DND-41 (cell line): ENCODE measurements around the gene MGAT5B.

Experiments used
- ATAC-seq: fragments of 200-7000 bp; cut with Tn5 transposase; 3 replicates; pipeline ENCODE4 v1.9.1; 2021; ENCODE audit warnings: low read depth; ENCODE audit not compliant: insufficient read depth
- DNase-seq: peaks from one replicate; pipeline ENCODE4 v3.0.0-alpha.2; 2020
- H2AFZ ChIP-seq: 2 replicates; pipeline ENCODE4 v1.6.0; 2012; ENCODE audit warnings: low read depth, low read length
- H3K27ac ChIP-seq: 2 replicates; pipeline ENCODE4 v1.5.1; 2012; ENCODE audit warnings: low read length, inconsistent platforms
- H3K27me3 ChIP-seq: fragments of 200-600 bp; sonication (generic); 2 replicates; pipeline ENCODE4 v1.6.0; 2012; ENCODE audit warnings: low read length, mild to moderate bottlenecking, inconsistent platforms; ENCODE audit not compliant: insufficient read depth, poor library complexity
- H3K36me3 ChIP-seq: 2 replicates; pipeline ENCODE4 v1.5.1; 2012; ENCODE audit warnings: low read length, inconsistent platforms; ENCODE audit not compliant: insufficient read depth
- H3K4me1 ChIP-seq: 2 replicates; pipeline ENCODE4 v1.5.1; 2012; ENCODE audit warnings: mild to moderate bottlenecking, low read length; ENCODE audit not compliant: insufficient read depth
- H3K4me2 ChIP-seq: 2 replicates; pipeline ENCODE4 v1.6.0; 2012; ENCODE audit warnings: mild to moderate bottlenecking, moderate library complexity, low read length, inconsistent platforms; ENCODE audit not compliant: insufficient read depth
- H3K4me3 ChIP-seq, 2 experiments: fragments of 200-600 bp in 1 of 2; shearing (Covaris generic) in 1 of 2; 2 replicates each; pipeline ENCODE4 v1.5.1; 2012 to 2016; ENCODE audit warnings: inconsistent platforms in 2 of 2, low read length in 2 of 2, mild to moderate bottlenecking in 2 of 2, low read depth in 1 of 2, moderate library complexity in 1 of 2
- H3K79me2 ChIP-seq: 2 replicates; pipeline ENCODE4 v1.6.0; 2012; ENCODE audit warnings: low read length, inconsistent platforms; ENCODE audit not compliant: insufficient read depth
- H3K9ac ChIP-seq: 2 replicates; pipeline ENCODE4 v1.6.0; 2012; ENCODE audit warnings: low read depth, mild to moderate bottlenecking, inconsistent platforms, low read length, moderate library complexity
- H3K9me3 ChIP-seq: 2 replicates; pipeline ENCODE4 v1.5.1; 2012; ENCODE audit warnings: low read length, moderate library complexity, mild to moderate bottlenecking, inconsistent platforms; ENCODE audit not compliant: insufficient read depth, severe bottlenecking
- H4K20me1 ChIP-seq: 2 replicates; pipeline ENCODE4 v1.6.0; 2012; ENCODE audit warnings: low read length; ENCODE audit not compliant: insufficient read depth
- EZH2 ChIP-seq: IDR thresholded peaks from 3 replicates; pipeline ENCODE4 v1.6.1; 2012; ENCODE audit warnings: borderline replicate concordance, low read depth, mild to moderate bottlenecking, moderate library complexity, low read length, inconsistent platforms; ENCODE audit not compliant: severe bottlenecking
- TF ChIP-seq, protein P1 (sequence below): IDR thresholded peaks from 2 replicates; pipeline ENCODE4 v1.5.1; 2012; ENCODE audit warnings: borderline replicate concordance, low read length, moderate library complexity, mild to moderate bottlenecking; ENCODE audit not compliant: poor library complexity, severe bottlenecking; ENCODE audit errors: extremely low read depth

The MGAT5B gene

DNA sequence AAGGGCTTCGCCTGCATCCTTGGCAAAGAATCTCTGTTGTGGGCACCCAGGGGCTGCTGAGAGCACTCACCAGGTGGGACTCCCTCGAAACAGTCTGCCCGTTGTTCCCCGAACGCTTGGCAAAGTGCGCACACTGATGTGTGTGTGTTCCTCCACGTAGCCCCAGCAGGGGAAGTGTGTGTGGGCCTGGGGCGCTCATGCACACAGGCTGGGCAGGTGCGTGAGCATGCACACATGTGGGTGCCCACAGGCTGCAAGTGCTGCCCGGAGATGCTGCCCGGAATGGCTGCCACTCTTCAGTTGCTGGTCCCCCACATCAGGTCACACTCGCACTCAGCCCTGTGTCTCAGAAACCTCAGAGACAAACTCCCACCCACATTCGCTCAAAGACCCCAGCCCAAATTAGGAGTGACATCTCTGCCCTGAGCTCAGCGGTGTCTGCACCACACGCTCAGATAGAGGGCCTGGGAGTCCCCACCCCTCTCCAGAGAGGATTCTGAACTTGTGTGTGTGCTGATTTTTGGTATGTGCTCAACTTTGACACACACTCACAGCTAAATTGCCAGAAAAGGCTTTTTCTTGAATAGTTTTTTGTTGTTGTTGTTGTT lies 119.4 kb downstream of the MGAT5B start:
- TF ChIP-seq, protein P1, sequence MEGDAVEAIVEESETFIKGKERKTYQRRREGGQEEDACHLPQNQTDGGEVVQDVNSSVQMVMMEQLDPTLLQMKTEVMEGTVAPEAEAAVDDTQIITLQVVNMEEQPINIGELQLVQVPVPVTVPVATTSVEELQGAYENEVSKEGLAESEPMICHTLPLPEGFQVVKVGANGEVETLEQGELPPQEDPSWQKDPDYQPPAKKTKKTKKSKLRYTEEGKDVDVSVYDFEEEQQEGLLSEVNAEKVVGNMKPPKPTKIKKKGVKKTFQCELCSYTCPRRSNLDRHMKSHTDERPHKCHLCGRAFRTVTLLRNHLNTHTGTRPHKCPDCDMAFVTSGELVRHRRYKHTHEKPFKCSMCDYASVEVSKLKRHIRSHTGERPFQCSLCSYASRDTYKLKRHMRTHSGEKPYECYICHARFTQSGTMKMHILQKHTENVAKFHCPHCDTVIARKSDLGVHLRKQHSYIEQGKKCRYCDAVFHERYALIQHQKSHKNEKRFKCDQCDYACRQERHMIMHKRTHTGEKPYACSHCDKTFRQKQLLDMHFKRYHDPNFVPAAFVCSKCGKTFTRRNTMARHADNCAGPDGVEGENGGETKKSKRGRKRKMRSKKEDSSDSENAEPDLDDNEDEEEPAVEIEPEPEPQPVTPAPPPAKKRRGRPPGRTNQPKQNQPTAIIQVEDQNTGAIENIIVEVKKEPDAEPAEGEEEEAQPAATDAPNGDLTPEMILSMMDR, result no peak
- no peak for TF ChIP-seq EZH2

DNA sequence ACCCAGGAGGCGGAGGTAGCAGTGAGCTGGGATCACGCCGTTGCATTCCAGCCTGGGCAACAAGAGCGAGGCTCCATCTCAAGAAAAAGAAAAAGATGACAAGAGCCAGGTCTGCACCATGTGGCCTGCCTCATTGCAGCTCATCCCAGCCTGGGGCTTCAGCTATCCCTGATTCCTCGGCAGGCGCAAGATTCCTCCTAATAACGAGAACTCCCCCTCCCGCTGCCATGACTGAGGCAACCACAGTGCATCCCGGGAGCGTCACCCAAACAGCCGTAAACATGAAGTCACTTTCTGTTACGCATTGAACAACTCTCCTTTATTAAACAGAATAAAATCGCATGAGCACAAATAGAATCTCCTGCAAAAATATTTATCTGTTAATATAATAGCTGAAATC lies 120.6 kb downstream of the MGAT5B start:
- no peak overlapping the region for H2AFZ ChIP-seq
- no peak overlapping the region for H3K4me2 ChIP-seq
- H3K27ac ChIP-seq, result no peak overlapping the region
- H3K9me3 ChIP-seq, result no peaks in the 10 kb centered on the region
- H3K79me2 ChIP-seq, result no peaks in the 10 kb centered on the region
- ATAC-seq (no peak), DNase-seq (no peak)
- no peaks in the 10 kb centered on the region for H3K36me3 ChIP-seq
- no peak overlapping the region for H3K9ac ChIP-seq
- no peak for TF ChIP-seq EZH2
- TF ChIP-seq, protein P1, result no peak
- H4K20me1 ChIP-seq, result no peaks in the 10 kb centered on the region
- H3K4me3 ChIP-seq, result no peak overlapping the region
- H3K4me1 ChIP-seq, result no peaks in the 10 kb centered on the region
- no peaks in the 10 kb centered on the region for H3K27me3 ChIP-seq

More for the DNA sequence above, 119.4 kb downstream of the MGAT5B start:
- ATAC-seq, result no peak
- DNase-seq, result no peak
- Histone ChIP-seq H3K27me3 (no peaks in the 10 kb centered on the region), H2AFZ (no peak overlapping the region), H3K4me3 (no peak overlapping the region), H3K4me1 (peaks cover 5% of the 10 kb centered on the region; the same call in 1 of the 2 replicates), H4K20me1 (no peaks in the 10 kb centered on the region), H3K27ac (no peak overlapping the region), H3K36me3 (no peaks in the 10 kb centered on the region), H3K4me2 (no peak overlapping the region), H3K9me3 (no peaks in the 10 kb centered on the region), H3K9ac (no peak overlapping the region), H3K79me2 (no peaks in the 10 kb centered on the region)

DNA sequence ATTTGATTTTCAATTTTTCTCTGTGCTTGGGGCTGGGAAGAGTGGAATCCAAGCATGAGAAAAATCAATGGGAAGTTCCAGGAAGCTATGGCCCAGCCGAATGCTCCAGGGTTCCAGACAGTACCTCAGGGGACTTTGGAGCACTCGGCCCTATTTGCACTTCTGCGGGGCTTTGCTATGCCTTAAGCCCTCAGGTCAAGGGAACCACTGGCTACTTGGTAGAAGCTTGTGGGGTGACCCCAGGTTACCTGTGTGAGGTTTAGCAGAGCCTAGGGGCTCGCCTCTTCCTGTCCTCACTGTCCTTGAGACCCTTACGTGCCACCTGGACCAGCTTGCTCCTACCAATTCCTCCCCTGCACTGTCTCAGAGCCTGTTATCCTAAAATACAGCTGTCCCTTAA lies 121.3 kb downstream of the MGAT5B start:
- Histone ChIP-seq H3K9me3 (no peaks in the 10 kb centered on the region), H3K79me2 (no peaks in the 10 kb centered on the region), H3K4me3 (no peak overlapping the region), H2AFZ (no peak overlapping the region), H3K36me3 (no peaks in the 10 kb centered on the region), H3K27ac (no peak overlapping the region), H4K20me1 (no peaks in the 10 kb centered on the region), H3K4me1 (0 out of 2 replicates have a peak, but pooled peaks cover 4% of the 10 kb centered on the region), H3K27me3 (no peaks in the 10 kb centered on the region), H3K9ac (no peak overlapping the region), H3K4me2 (no peak overlapping the region)
- no peak for TF ChIP-seq EZH2
- TF ChIP-seq, protein P1, result no peak
- no peak for DNase-seq
- no peak for ATAC-seq
